DOHH2 (cell line): Measurements from ENCODE around the gene MYO9A.

ENCODE experiments used
- H3F3A ChIP-seq: fragments of 200-600 bp; sonication (generic), shearing (Covaris generic); 2 replicates; pipeline ENCODE4 v1.6.0; 2016; ENCODE audit warnings: antibody characterized with exemption, mild to moderate bottlenecking; ENCODE audit not compliant: control insufficient read depth, insufficient read depth
- H3K27ac ChIP-seq: fragments of 200-600 bp; sonication (generic); 2 replicates; pipeline ENCODE4 v1.5.1; 2014; ENCODE audit warnings: low read depth, mild to moderate bottlenecking, low read length, moderate library complexity
- H3K27me3 ChIP-seq: fragments of 200-600 bp; sonication (generic); 2 replicates; pipeline ENCODE4 v1.6.1; 2014; ENCODE audit warnings: mild to moderate bottlenecking, low read length, mixed read lengths; ENCODE audit not compliant: control insufficient read depth
- H3K36me3 ChIP-seq: fragments of 200-600 bp; sonication (generic); 2 replicates; pipeline ENCODE4 v1.6.1; 2014; ENCODE audit warnings: mild to moderate bottlenecking, low read length, moderate library complexity, mixed read lengths; ENCODE audit not compliant: control insufficient read depth
- H3K4me1 ChIP-seq: fragments of 200-600 bp; sonication (generic); 2 replicates; pipeline ENCODE4 v1.6.1; 2014; ENCODE audit warnings: mild to moderate bottlenecking, low read length, mixed read lengths; ENCODE audit not compliant: control insufficient read depth
- H3K4me2 ChIP-seq: fragments of 200-600 bp; sonication (generic); 2 replicates; pipeline ENCODE4 v1.6.0; 2014; ENCODE audit warnings: mild to moderate bottlenecking, low read length, moderate library complexity
- H3K4me3 ChIP-seq: fragments of 200-600 bp; sonication (generic); 2 replicates; pipeline ENCODE4 v1.5.1; 2014; ENCODE audit warnings: mild to moderate bottlenecking, low read length, mixed read lengths
- H3K79me2 ChIP-seq: fragments of 200-600 bp; sonication (generic); 2 replicates; pipeline ENCODE4 v1.6.1; 2014; ENCODE audit warnings: mild to moderate bottlenecking, low read length, mixed read lengths; ENCODE audit not compliant: control insufficient read depth
- H3K9me2 ChIP-seq: fragments of 200-600 bp; sonication (generic); replicated peaks from 2 replicates; pipeline ENCODE4 v1.6.1; 2014; ENCODE audit warnings: mild to moderate bottlenecking, low read length, mixed read lengths; ENCODE audit not compliant: control insufficient read depth
- H3K9me3 ChIP-seq: fragments of 200-600 bp; sonication (generic); 2 replicates; pipeline ENCODE4 v1.6.1; 2014; ENCODE audit warnings: antibody characterized with exemption, low read length, mixed read lengths; ENCODE audit not compliant: control insufficient read depth, insufficient read depth
- H4K20me1 ChIP-seq: fragments of 200-600 bp; sonication (generic); 2 replicates; pipeline ENCODE4 v1.6.0; 2014; ENCODE audit warnings: low read depth, mild to moderate bottlenecking, antibody characterized with exemption, low read length, moderate library complexity; ENCODE audit not compliant: control insufficient read depth, insufficient read depth
- CTCF ChIP-seq: fragments of 200-600 bp; sonication (generic); IDR thresholded peaks from one replicate; pipeline ENCODE4 v1.5.1; 2014; ENCODE audit warnings: antibody characterized with exemption, mild to moderate bottlenecking, low read depth, low read length; ENCODE audit not compliant: poor library complexity, severe bottlenecking
- EZH2phosphoT487 ChIP-seq: fragments of 200-600 bp; sonication (generic); IDR thresholded peaks from 2 replicates; pipeline ENCODE4 v1.6.1; 2017; ENCODE audit warnings: borderline replicate concordance, mild to moderate bottlenecking, antibody characterized with exemption, low read length, moderate library complexity, mixed read lengths

Gene MYO9A

GRCh38 chr15:72086920-72087648, 30.9 kb downstream of the MYO9A start:
- Histone ChIP-seq H3K9me3 (peaks cover 6% of the 10 kb centered on the region; the same call in 1 of the 2 replicates), H3K79me2 (peaks cover 81% of the 10 kb centered on the region), H3F3A (peaks cover 7% of the 10 kb centered on the region; the same call in 1 of the 2 replicates), H3K4me3 (no peak overlapping the region), H3K27ac (no peak overlapping the region), H3K27me3 (no peaks in the 10 kb centered on the region), H3K4me2 (no peak overlapping the region), H3K9me2 (no peaks in the 10 kb centered on the region), H3K36me3 (peaks cover 56% of the 10 kb centered on the region), H3K4me1 (peaks cover 34% of the 10 kb centered on the region), H4K20me1 (no peaks in the 10 kb centered on the region)
- TF ChIP-seq EZH2phosphoT487 (no peak), CTCF (no peak)

GRCh38 chr15:72086010-72086697, 31.8 kb downstream of the MYO9A start:
- Histone ChIP-seq H3K9me2 (no peaks in the 10 kb centered on the region), H3K27ac (no peak overlapping the region), H3K4me3 (no peak overlapping the region), H3K9me3 (peaks cover 6% of the 10 kb centered on the region; the same call in 1 of the 2 replicates), H4K20me1 (no peaks in the 10 kb centered on the region), H3K4me1 (peaks cover 41% of the 10 kb centered on the region), H3K36me3 (peaks cover 56% of the 10 kb centered on the region), H3F3A (peaks cover 13% of the 10 kb centered on the region), H3K4me2 (no peak overlapping the region), H3K79me2 (peaks cover 80% of the 10 kb centered on the region), H3K27me3 (no peaks in the 10 kb centered on the region)
- TF ChIP-seq EZH2phosphoT487 (no peak), CTCF (no peak)

- Histone ChIP-seq H3K4me1 (peaks cover 77% of the 10 kb centered on the region), H3K4me3 (0 out of 2 replicates have a peak overlapping the region, but pooled peaks have one; percentile 6), H3K36me3 (peaks cover 48% of the 10 kb centered on the region), H3K9me2 (no peaks in the 10 kb centered on the region), H3K4me2 (peak overlapping the region; percentile 9), H3F3A (peaks cover 33% of the 10 kb centered on the region), H4K20me1 (no peaks in the 10 kb centered on the region), H3K9me3 (peaks cover 6% of the 10 kb centered on the region; the same call in 1 of the 2 replicates), H3K27me3 (no peaks in the 10 kb centered on the region), H3K79me2 (peaks cover 71% of the 10 kb centered on the region), H3K27ac (peak overlapping the region; percentile 98)
- TF ChIP-seq EZH2phosphoT487 (no peak), CTCF (no peak)
Measured at GRCh38 chr15:72082176-72082575, 35.8 kb downstream of the MYO9A start.
